Measurements from ENCODE around the gene RAB9B.

Gene RAB9B

GRCh38 chrX:103861200-103861599 lies 29.1 kb upstream of the RAB9B start:
- CTCF ChIA-PET, result interaction anchor here (1.8 to 2.0 kb wide), 2 partner anchors 16 to 56 kb away, joined by 4 to 8 read pairs; no protein-coding TSS in a partner anchor

GRCh38 chrX:103849558-103849957 lies 17.5 kb upstream of the RAB9B start:
- ChIA-PET CTCF (no interaction called here), POLR2A (no interaction called here)
- no peak for DNase-seq (ENCODE audit: low read depth, low spot score)
- TF ChIP-seq, protein P1, sequence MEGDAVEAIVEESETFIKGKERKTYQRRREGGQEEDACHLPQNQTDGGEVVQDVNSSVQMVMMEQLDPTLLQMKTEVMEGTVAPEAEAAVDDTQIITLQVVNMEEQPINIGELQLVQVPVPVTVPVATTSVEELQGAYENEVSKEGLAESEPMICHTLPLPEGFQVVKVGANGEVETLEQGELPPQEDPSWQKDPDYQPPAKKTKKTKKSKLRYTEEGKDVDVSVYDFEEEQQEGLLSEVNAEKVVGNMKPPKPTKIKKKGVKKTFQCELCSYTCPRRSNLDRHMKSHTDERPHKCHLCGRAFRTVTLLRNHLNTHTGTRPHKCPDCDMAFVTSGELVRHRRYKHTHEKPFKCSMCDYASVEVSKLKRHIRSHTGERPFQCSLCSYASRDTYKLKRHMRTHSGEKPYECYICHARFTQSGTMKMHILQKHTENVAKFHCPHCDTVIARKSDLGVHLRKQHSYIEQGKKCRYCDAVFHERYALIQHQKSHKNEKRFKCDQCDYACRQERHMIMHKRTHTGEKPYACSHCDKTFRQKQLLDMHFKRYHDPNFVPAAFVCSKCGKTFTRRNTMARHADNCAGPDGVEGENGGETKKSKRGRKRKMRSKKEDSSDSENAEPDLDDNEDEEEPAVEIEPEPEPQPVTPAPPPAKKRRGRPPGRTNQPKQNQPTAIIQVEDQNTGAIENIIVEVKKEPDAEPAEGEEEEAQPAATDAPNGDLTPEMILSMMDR (IDR thresholded peaks at IDR 0.05; ENCODE audit: insufficient read depth, low read length, missing control alignments), result no peak
- H3K4me3 ChIP-seq (ENCODE audit: low read depth, low read length), result no peak overlapping the region

More at GRCh38 chrX:103861200-103861599, 29.1 kb upstream of the RAB9B start:
- POLR2A ChIA-PET, result interaction anchor here (1.1 kb wide), 1 partner anchor 16 kb away, joined by 3 read pairs; no protein-coding TSS in a partner anchor
- TF ChIP-seq, protein P1 (IDR thresholded peaks at IDR 0.05; ENCODE audit: insufficient read depth, low read length, missing control alignments), result no peak
- H3K4me3 ChIP-seq (ENCODE audit: low read depth, low read length), result no peak overlapping the region
- DNase-seq (ENCODE audit: low read depth, low spot score), result no peak

DNA sequence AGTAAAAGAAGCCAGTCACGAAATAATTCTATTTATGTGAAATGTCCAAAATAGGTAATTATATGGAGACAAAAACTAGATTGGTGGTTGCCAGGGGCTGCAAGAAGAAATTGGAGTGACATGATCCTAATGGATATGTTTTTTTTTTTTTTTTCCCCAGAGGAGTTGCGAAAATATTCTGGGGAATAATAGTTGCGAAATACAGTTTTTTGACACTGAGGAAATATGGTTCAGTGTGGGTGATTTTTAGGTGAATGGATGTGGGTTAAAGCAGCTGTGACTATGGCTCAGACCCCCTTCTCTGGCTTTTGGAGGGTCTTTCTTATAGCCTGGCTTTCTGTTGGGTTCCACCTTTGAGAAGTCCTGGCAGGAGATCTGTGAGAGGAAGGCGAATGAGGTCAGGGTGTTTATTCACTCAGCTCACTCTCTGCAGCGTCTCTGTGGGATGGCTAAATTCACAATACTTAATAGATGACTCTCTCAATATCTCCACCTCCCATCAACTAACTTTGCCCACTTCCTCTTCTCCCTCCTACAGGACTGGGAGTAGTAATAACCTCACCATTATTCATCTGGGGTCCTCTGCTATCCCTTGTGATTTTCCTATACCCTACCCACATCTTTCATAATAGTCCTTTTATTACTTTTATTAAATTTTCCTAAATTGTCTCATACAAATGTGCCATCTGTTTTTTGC lies 15.3 kb upstream of the RAB9B start:
- TF ChIP-seq, protein P1 (IDR thresholded peaks at IDR 0.05; ENCODE audit: insufficient read depth, low read length, missing control alignments), result no peak
- H3K4me3 ChIP-seq (ENCODE audit: low read depth, low read length), result no peak overlapping the region
- CTCF ChIA-PET, result interaction anchor here (1.2 to 1.5 kb wide), 2 partner anchors 89 to 289 kb away, joined by 3 to 4 read pairs; no protein-coding TSS in a partner anchor
- POLR2A ChIA-PET, result interaction anchor here (0.6 kb wide), 1 partner anchor 161 kb away, joined by 3 read pairs; no protein-coding TSS in a partner anchor
- no peak for DNase-seq (ENCODE audit: low read depth, low spot score)

GRCh38 chrX:103846386-103846785 lies 14.3 kb upstream of the RAB9B start:
- POLR2A ChIA-PET, result no interaction called here
- CTCF ChIA-PET, result interaction anchor here (1.2 to 3.0 kb wide), 5 partner anchors 9 to 290 kb away, joined by 4 to 21 read pairs (median 12); partner anchors contain the start of gene ZCCHC18
- no peak for DNase-seq (ENCODE audit: low read depth, low spot score)
- H3K4me3 ChIP-seq (ENCODE audit: low read depth, low read length), result no peak overlapping the region
- TF ChIP-seq, protein P1 (IDR thresholded peaks at IDR 0.05; ENCODE audit: insufficient read depth, low read length, missing control alignments), result no peak

- TF ChIP-seq, protein P1 (IDR thresholded peaks at IDR 0.05; ENCODE audit: insufficient read depth, low read length, missing control alignments), result peak; percentile 56
- ChIA-PET CTCF (interaction anchor here (0.6 to 3.0 kb wide), 18 partner anchors 10 to 1077 kb away, joined by 3 to 28 read pairs (median 6); partner anchors contain the start of genes RAB9B and ZCCHC18), POLR2A (interaction anchor here (0.7 to 1.2 kb wide), 2 partner anchors 17 to 267 kb away, joined by 3 to 6 read pairs; partner anchors contain the start of gene ZCCHC18)
- no peak overlapping the region for H3K4me3 ChIP-seq (ENCODE audit: low read depth, low read length)
- peak; percentile 70 for DNase-seq (ENCODE audit: low read depth, low spot score)
Observed at GRCh38 chrX:103845165-103845653, 13.2 kb upstream of the RAB9B start.

- ChIA-PET POLR2A (no interaction called here), CTCF (no interaction called here)
- TF ChIP-seq, protein P1 (IDR thresholded peaks at IDR 0.05; ENCODE audit: insufficient read depth, low read length, missing control alignments), result no peak
- no peak for DNase-seq (ENCODE audit: low read depth, low spot score)
- no peak overlapping the region for H3K4me3 ChIP-seq (ENCODE audit: low read depth, low read length)
Observed at GRCh38 chrX:103839404-103839803, 7.3 kb upstream of the RAB9B start.
